PFSK-1 (cell line): ENCODE data around the gene GAS2L3.

Source experiments
- FOXP2 ChIP-seq: optimal IDR thresholded peaks from 2 replicates; pipeline ENCODE3; 2011; ENCODE audit warnings: borderline replicate concordance, control low read depth, inconsistent platforms; ENCODE audit not compliant: insufficient read depth; ENCODE audit errors: extremely low read length, extremely low read depth
- POLR2AphosphoS5 ChIP-seq: IDR thresholded peaks from 2 replicates; pipeline ENCODE4 v1.6.1; 2012; ENCODE audit warnings: low read depth, mild to moderate bottlenecking, control low read depth, low read length, moderate library complexity
- SIN3A ChIP-seq: IDR thresholded peaks from 2 replicates; pipeline ENCODE4 v1.6.1; 2012; ENCODE audit warnings: mild to moderate bottlenecking, low read length, moderate library complexity, borderline replicate concordance; ENCODE audit not compliant: insufficient read depth
- TAF1 ChIP-seq: IDR thresholded peaks from 2 replicates; pipeline ENCODE4 v1.6.1; 2012; ENCODE audit warnings: low read length, control low read depth, borderline replicate concordance; ENCODE audit not compliant: insufficient read depth
- TF ChIP-seq, protein P1 (sequence below), 2 experiments: IDR thresholded peaks; 2 replicates each; pipeline versions ENCODE4 v1.6.1 to v1.8.0; 2011 to 2012; ENCODE audit warnings: low read depth in 2 of 2, low read length in 2 of 2, control low read depth in 1 of 2, inconsistent platforms in 1 of 2, mild to moderate bottlenecking in 1 of 2, moderate library complexity in 1 of 2; ENCODE audit not compliant: insufficient read depth in 1 of 2

DNA sequence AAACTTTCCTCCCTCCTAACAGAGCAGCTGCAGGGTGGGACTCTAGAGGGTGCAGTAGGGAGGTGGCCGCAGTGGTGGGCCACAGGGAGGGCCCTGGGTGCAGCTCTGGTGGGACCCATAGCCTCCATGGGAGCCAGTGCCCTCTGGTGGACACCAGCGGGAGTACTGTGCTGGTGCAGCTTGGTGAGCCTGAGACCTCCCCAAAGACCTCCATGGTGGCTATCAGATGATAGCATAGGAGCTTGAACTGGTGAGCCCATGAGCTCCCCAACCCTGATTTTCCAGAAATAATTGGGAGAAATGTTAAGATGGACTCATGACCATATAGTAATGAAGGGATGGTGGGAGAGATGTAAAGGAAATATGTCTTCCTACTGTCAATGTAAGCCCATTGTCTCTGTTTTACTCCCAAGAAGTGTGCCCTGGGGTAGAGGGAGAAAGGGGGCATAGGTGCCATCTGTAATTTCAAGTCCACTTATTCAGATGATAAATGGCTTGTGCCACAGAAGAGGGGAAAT lies 98.7 kb downstream of the GAS2L3 start:
- TF ChIP-seq TAF1 (no peak), POLR2AphosphoS5 (no peak), FOXP2 (no peak), SIN3A (no peak)
- TF ChIP-seq, protein P1, sequence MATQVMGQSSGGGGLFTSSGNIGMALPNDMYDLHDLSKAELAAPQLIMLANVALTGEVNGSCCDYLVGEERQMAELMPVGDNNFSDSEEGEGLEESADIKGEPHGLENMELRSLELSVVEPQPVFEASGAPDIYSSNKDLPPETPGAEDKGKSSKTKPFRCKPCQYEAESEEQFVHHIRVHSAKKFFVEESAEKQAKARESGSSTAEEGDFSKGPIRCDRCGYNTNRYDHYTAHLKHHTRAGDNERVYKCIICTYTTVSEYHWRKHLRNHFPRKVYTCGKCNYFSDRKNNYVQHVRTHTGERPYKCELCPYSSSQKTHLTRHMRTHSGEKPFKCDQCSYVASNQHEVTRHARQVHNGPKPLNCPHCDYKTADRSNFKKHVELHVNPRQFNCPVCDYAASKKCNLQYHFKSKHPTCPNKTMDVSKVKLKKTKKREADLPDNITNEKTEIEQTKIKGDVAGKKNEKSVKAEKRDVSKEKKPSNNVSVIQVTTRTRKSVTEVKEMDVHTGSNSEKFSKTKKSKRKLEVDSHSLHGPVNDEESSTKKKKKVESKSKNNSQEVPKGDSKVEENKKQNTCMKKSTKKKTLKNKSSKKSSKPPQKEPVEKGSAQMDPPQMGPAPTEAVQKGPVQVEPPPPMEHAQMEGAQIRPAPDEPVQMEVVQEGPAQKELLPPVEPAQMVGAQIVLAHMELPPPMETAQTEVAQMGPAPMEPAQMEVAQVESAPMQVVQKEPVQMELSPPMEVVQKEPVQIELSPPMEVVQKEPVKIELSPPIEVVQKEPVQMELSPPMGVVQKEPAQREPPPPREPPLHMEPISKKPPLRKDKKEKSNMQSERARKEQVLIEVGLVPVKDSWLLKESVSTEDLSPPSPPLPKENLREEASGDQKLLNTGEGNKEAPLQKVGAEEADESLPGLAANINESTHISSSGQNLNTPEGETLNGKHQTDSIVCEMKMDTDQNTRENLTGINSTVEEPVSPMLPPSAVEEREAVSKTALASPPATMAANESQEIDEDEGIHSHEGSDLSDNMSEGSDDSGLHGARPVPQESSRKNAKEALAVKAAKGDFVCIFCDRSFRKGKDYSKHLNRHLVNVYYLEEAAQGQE (IDR thresholded peaks at IDR 0.05; ENCODE audit: insufficient read depth in 1 of 2, low read depth in 2 of 2, low read length in 2 of 2): no peak
